IMR-90 (cell line): Measurements from ENCODE around the gene ABHD16B. TPM values are rescaled to one million over a fixed set of nuclear protein-coding genes. Genes with fewer than 3 reads are reported as not detected.
A peak's percentile ranks its signal among the peaks of the same experiment; 100 is the strongest.

ENCODE experiments used
- ATAC-seq: fragments of 200-7000 bp; cut with Tn5 transposase; 2 replicates; pipeline ENCODE4 v1.9.1; 2020; ENCODE audit warnings: low read depth, mild to moderate bottlenecking, moderate library complexity
- BruUV-seq: library from RNA; stranded (reverse); fragments of 400-500 nt; replicated peaks from 2 replicates; lab custom pipeline; 2021; lab: Mats Ljungman, UMichigan
- CTCF ChIA-PET: fragments of 300-600 bp; formaldehyde crosslinking; extraction: SDS; loops from one replicate; lab custom pipeline; 2021; ENCODE audit warnings: antibody characterized with exemption; lab: Yijun Ruan, JAX
- POLR2A ChIA-PET: fragments of 300-600 bp; sonication (Branson Sonifier 250); formaldehyde crosslinking; loops from one replicate; lab custom pipeline; 2022; ENCODE audit warnings: antibody characterized with exemption; ENCODE audit not compliant: unreplicated experiment; lab: Charles Lee
- DNase-seq: peaks from one replicate; pipeline ENCODE4 v3.0.0; 2013
- H2AFZ ChIP-seq: replicated peaks from 2 replicates; pipeline ENCODE3; 2013; ENCODE audit warnings: low read length, mild to moderate bottlenecking; ENCODE audit not compliant: poor library complexity
- H2AK5ac ChIP-seq: 2 replicates; pipeline ENCODE4 v1.6.1; 2013; ENCODE audit warnings: low read depth, low read length, inconsistent platforms
- H2AK9ac ChIP-seq: replicated peaks from 2 replicates; pipeline ENCODE3; 2013; ENCODE audit warnings: mild to moderate bottlenecking, low read depth, low read length, moderate library complexity; ENCODE audit not compliant: poor library complexity
- H2BK120ac ChIP-seq: 2 replicates; pipeline ENCODE4 v1.6.1; 2013; ENCODE audit warnings: low read depth, low read length, inconsistent platforms
- H2BK15ac ChIP-seq: 3 replicates; pipeline ENCODE4 v1.6.1; 2013; ENCODE audit warnings: low read depth, low read length, inconsistent platforms
- H2BK20ac ChIP-seq: 2 replicates; pipeline ENCODE4 v1.6.1; 2013; ENCODE audit warnings: low read depth, mild to moderate bottlenecking, inconsistent platforms, low read length, moderate library complexity
- H2BK5ac ChIP-seq: 2 replicates; pipeline ENCODE4 v1.6.1; 2013; ENCODE audit warnings: mild to moderate bottlenecking, low read depth, low read length, inconsistent platforms; ENCODE audit not compliant: poor library complexity, severe bottlenecking
- H3K14ac ChIP-seq: replicated peaks from 2 replicates; pipeline ENCODE4 v1.6.1; 2013; ENCODE audit warnings: low read depth, low read length, inconsistent platforms
- H3K18ac ChIP-seq: 2 replicates; pipeline ENCODE4 v1.6.1; 2013; ENCODE audit warnings: low read depth, low read length, control low read depth
- H3K23ac ChIP-seq: 2 replicates; pipeline ENCODE4 v1.6.1; 2013; ENCODE audit warnings: low read depth, low read length, inconsistent platforms
- H3K27ac ChIP-seq: 2 replicates; pipeline ENCODE4 v1.5.1; 2013; ENCODE audit warnings: mild to moderate bottlenecking, control low read depth, low read length; ENCODE audit not compliant: insufficient read depth
- H3K27me3 ChIP-seq: 2 replicates; pipeline ENCODE4 v1.6.1; 2013; ENCODE audit warnings: low read length; ENCODE audit not compliant: control insufficient read depth, insufficient read depth
- H3K36me3 ChIP-seq: 2 replicates; pipeline ENCODE4 v1.6.1; 2013; ENCODE audit warnings: low read length, mixed read lengths; ENCODE audit not compliant: control insufficient read depth, insufficient read depth
- H3K4ac ChIP-seq: 2 replicates; pipeline ENCODE4 v1.6.1; 2013; ENCODE audit warnings: low read depth, low read length, inconsistent platforms
- H3K4me1 ChIP-seq: 2 replicates; pipeline ENCODE4 v1.6.1; 2013; ENCODE audit warnings: low read length, mixed read lengths; ENCODE audit not compliant: control insufficient read depth, insufficient read depth
- H3K4me2 ChIP-seq: 2 replicates; pipeline ENCODE4 v1.6.1; 2013; ENCODE audit warnings: low read depth, mild to moderate bottlenecking, control low read depth, low read length, moderate library complexity
- H3K4me3 ChIP-seq: 2 replicates; pipeline ENCODE4 v1.5.1; 2013; ENCODE audit warnings: low read depth, mild to moderate bottlenecking, control low read depth, low read length, moderate library complexity; ENCODE audit not compliant: insufficient read depth
- H3K56ac ChIP-seq: 2 replicates; pipeline ENCODE4 v1.6.1; 2013; ENCODE audit warnings: low read length, inconsistent platforms; ENCODE audit not compliant: insufficient read depth; ENCODE audit errors: extremely low read depth
- H3K79me1 ChIP-seq, 2 experiments: 2 replicates each; pipeline ENCODE4 v1.6.1; 2013; ENCODE audit warnings: low read length in 2 of 2, inconsistent platforms in 1 of 2, low read depth in 1 of 2
- H3K9ac ChIP-seq: 2 replicates; pipeline ENCODE4 v1.6.1; 2013; ENCODE audit warnings: low read depth, low read length, control low read depth
- H3K9me1 ChIP-seq: 2 replicates; pipeline ENCODE4 v1.6.1; 2013; ENCODE audit warnings: low read length, inconsistent platforms; ENCODE audit not compliant: insufficient read depth
- H3K9me3 ChIP-seq: 2 replicates; pipeline ENCODE4 v1.6.1; 2013; ENCODE audit warnings: low read length; ENCODE audit not compliant: control insufficient read depth, insufficient read depth
- H4K20me1 ChIP-seq: 2 replicates; pipeline ENCODE4 v1.6.1; 2013; ENCODE audit warnings: low read length, inconsistent platforms; ENCODE audit not compliant: insufficient read depth
- H4K5ac ChIP-seq: 2 replicates; pipeline ENCODE4 v1.6.1; 2013; ENCODE audit warnings: mild to moderate bottlenecking, low read depth, low read length, control low read depth
- H4K8ac ChIP-seq, 2 experiments: 2 replicates each; pipeline ENCODE4 v1.6.1; 2013; ENCODE audit warnings: low read depth in 2 of 2, low read length in 2 of 2, control low read depth in 1 of 2, inconsistent platforms in 1 of 2
- H4K91ac ChIP-seq: 2 replicates; pipeline ENCODE4 v1.6.1; 2013; ENCODE audit warnings: low read depth, low read length, inconsistent platforms; ENCODE audit not compliant: insufficient read depth
- BHLHE40 ChIP-seq: fragments of 150-350 bp; IDR thresholded peaks from 2 replicates; pipeline ENCODE4 v1.6.1; 2016; ENCODE audit warnings: mild to moderate bottlenecking, low read depth, low read length
- MXI1 ChIP-seq: IDR thresholded peaks from 2 replicates; pipeline ENCODE4 v1.6.1; 2012; ENCODE audit warnings: low read depth, mild to moderate bottlenecking, low read length, moderate library complexity, borderline replicate concordance
- POLR2A ChIP-seq: IDR thresholded peaks from 2 replicates; pipeline ENCODE4 v1.6.1; 2012; ENCODE audit warnings: mild to moderate bottlenecking, low read depth, low read length
- RAD21 ChIP-seq: IDR thresholded peaks from 2 replicates; pipeline ENCODE4 v1.6.1; 2012; ENCODE audit warnings: low read length, improper control_type of control experiment
- RCOR1 ChIP-seq: IDR thresholded peaks from 2 replicates; pipeline ENCODE4 v1.6.1; 2012; ENCODE audit warnings: mild to moderate bottlenecking, low read length, improper control_type of control experiment; ENCODE audit not compliant: insufficient replicate concordance
- SMC3 ChIP-seq: fragments of 150-350 bp; IDR thresholded peaks from 2 replicates; pipeline ENCODE4 v1.6.1; 2016; ENCODE audit warnings: low read depth, mild to moderate bottlenecking, antibody characterized with exemption, low read length, moderate library complexity
- WGBS, 2 experiments: methylation state at CpG; one replicate each; pipeline versions ENCODE4 v1.1.5 to v1.1.7; 2013; ENCODE audit warnings: missing lambda C conversion rate in 2 of 2; ENCODE audit not compliant: insufficient read length in 1 of 2; ENCODE audit errors: extremely low coverage in 2 of 2; 5-methylcytosine and 5-hydroxymethylcytosine counted together
- dilution Hi-C: fragments of 300-500 bp; cut with HindIII; formaldehyde crosslinking; loops from one replicate; pipeline ENCODE4 v1.14.3; 2018; ENCODE audit warnings: low sequenced_read_pairs; ENCODE audit not compliant: unreplicated experiment
- in situ Hi-C: fragments of 300-500 bp; cut with MboI; formaldehyde crosslinking; loops from 3 replicates; pipeline ENCODE4 v1.14.3; 2019; ENCODE audit warnings: low sequenced_read_pairs, inconsistent platforms, mixed read lengths
- intact Hi-C: fragments of 100-400 bp; cut with micrococcal nuclease; formaldehyde crosslinking; loops from 2 replicates; pipeline ENCODE4 v1.10.0; 2022
- polyA plus RNA-seq, 3 experiments: library from polyadenylated mRNA; depleted of rRNA; stranded (reverse); fragments of >200 nt; gene quantifications; 2 replicates each; pipeline ENCODE4 v1.2.3, GENCODE V29; 2012; ENCODE audit warnings: low replicate concordance in 1 of 3
- total RNA-seq: library from RNA; depleted of rRNA; stranded (reverse); fragments of >200 nt; gene quantifications from 2 replicates; pipeline ENCODE4 v1.2.3, GENCODE V29; 2012
- TF ChIP-seq, protein P1 (sequence below): fragments of 150-350 bp; IDR thresholded peaks from 2 replicates; pipeline ENCODE4 v1.6.1; 2016; ENCODE audit warnings: low read depth, mild to moderate bottlenecking, low read length, moderate library complexity, borderline replicate concordance
- TF ChIP-seq, protein P2 (sequence below): conservative IDR thresholded peaks from 2 replicates; pipeline ENCODE4 v1.5.1; 2012; ENCODE audit warnings: mild to moderate bottlenecking, low read depth, low read length, improper control_type of control experiment
- TF ChIP-seq, protein P3 (sequence below): fragments of 150-350 bp; IDR thresholded peaks from 2 replicates; pipeline ENCODE4 v1.6.1; 2017; ENCODE audit warnings: mild to moderate bottlenecking, antibody characterized with exemption, low read length, low read depth

Gene ABHD16B
- total and polyA plus RNA-seq, 2 of the 4 experiments (the other 2 are of a cell fraction), result 0.05 TPM; not detected in 1

DNA sequence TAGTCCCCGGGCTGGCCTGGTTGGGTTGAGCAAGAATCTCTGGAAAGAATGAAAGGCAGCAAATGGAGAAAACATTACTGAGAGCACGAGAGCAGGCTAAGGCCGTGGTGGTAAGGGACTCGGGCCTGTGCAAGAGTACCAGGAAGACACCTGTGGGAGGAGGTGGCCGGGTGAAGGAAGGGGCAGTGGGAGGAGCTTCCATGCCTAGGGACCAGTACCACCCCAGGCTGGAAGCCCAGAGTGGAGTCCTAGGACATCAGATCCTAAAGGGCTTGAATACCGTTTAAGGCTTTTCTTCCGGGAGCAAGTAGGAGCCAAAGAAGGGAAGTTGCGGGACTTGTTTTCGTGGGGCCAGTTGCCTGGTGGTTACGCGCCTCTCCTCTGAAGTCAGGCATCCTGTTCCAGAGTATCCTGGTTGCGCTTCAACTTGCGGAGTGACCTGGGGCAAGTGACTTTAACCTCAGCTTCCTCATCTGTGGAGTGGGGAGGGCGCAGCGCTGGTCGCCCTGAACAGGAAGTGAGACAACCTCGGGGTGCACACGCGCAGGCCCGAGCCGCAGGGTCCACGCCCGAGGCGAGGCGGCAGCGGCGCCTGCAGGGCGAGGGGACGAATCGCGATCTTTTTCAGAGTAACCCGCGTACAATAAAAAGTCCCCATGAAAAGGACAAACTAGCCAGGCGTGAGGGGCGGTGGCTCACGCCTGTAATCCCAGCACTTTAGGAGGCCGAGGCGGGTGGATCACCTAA, 2.7 kb downstream of the ABHD16B start:
- Histone ChIP-seq H4K91ac (peak overlapping the region; percentile 71), H3K9ac (peak overlapping the region; percentile 76), H3K18ac (peak overlapping the region; percentile 22), H3K27me3 (no peaks in the 10 kb centered on the region), H3K4me3 (peak overlapping the region; percentile 69), H2BK5ac (peak overlapping the region; percentile 74), H3K9me3 (no peaks in the 10 kb centered on the region), H4K5ac (peak overlapping the region; percentile 82), H3K4ac (peak overlapping the region; percentile 97), H3K4me2 (peak overlapping the region; percentile 79), H2BK20ac (peak overlapping the region; percentile 10; the same call in 1 of the 2 replicates), H3K14ac (peak overlapping the region; percentile 94), H2AK9ac (peak overlapping the region; percentile 94), H3K56ac (peak overlapping the region; percentile 87), H4K8ac (peak overlapping the region; percentile 59 to 100), H3K9me1 (no peaks in the 10 kb centered on the region; the same call in 1 of the 2 replicates), H3K23ac (peak overlapping the region; percentile 93), H3K79me1 (peaks cover 14 to 46% of the 10 kb centered on the region in 2 experiments), H2AFZ (peak overlapping the region; percentile 95), H3K27ac (peak overlapping the region; percentile 86), H2AK5ac (peak overlapping the region; percentile 91), H4K20me1 (peaks cover 6% of the 10 kb centered on the region), H3K4me1 (peaks cover 8% of the 10 kb centered on the region), H2BK15ac (peak overlapping the region; percentile 45; the same call in 1 of the 3 replicates), H2BK120ac (peak overlapping the region; percentile 35; the same call in 1 of the 2 replicates), H3K36me3 (peaks cover 13% of the 10 kb centered on the region)
- TSS peak; percentile 31 for BruUV-seq
- in situ Hi-C loops, result loop anchor here (10.0 kb wide), 2 partner anchors 159 to 329 kb away; partner anchors contain the start of genes ARFRP1, PTK6 and ZGPAT
- WGBS, 2 experiments, result 22% methylated on average over 10 of the region's 38 CpGs; no CpG with 5 or more reads in 1 of the 2 experiments
- intact Hi-C loops, result loop anchor here (1.0 to 2.0 kb wide), 4 partner anchors 34 to 157 kb away; partner anchors contain the start of gene ARFRP1
- CTCF ChIA-PET, result interaction anchor here (0.9 to 1.0 kb wide), 2 partner anchors 9 to 326 kb away, joined by 3 read pairs; no protein-coding TSS in a partner anchor
- ATAC-seq (peak; percentile 65), DNase-seq (peak; percentile 78)
- dilution Hi-C loops, result no loop called here
- TF ChIP-seq MXI1 (peak; percentile 83), BHLHE40 (peak; percentile 63; the same call in 1 of the 2 replicates), POLR2A (no peak; the same call in 1 of the 2 replicates), SMC3 (peak; percentile 78), RAD21 (peak; percentile 92), RCOR1 (peak; percentile 28)
- TF ChIP-seq, protein P1, sequence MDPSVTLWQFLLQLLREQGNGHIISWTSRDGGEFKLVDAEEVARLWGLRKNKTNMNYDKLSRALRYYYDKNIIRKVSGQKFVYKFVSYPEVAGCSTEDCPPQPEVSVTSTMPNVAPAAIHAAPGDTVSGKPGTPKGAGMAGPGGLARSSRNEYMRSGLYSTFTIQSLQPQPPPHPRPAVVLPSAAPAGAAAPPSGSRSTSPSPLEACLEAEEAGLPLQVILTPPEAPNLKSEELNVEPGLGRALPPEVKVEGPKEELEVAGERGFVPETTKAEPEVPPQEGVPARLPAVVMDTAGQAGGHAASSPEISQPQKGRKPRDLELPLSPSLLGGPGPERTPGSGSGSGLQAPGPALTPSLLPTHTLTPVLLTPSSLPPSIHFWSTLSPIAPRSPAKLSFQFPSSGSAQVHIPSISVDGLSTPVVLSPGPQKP, result no peak
- TF ChIP-seq, protein P2, sequence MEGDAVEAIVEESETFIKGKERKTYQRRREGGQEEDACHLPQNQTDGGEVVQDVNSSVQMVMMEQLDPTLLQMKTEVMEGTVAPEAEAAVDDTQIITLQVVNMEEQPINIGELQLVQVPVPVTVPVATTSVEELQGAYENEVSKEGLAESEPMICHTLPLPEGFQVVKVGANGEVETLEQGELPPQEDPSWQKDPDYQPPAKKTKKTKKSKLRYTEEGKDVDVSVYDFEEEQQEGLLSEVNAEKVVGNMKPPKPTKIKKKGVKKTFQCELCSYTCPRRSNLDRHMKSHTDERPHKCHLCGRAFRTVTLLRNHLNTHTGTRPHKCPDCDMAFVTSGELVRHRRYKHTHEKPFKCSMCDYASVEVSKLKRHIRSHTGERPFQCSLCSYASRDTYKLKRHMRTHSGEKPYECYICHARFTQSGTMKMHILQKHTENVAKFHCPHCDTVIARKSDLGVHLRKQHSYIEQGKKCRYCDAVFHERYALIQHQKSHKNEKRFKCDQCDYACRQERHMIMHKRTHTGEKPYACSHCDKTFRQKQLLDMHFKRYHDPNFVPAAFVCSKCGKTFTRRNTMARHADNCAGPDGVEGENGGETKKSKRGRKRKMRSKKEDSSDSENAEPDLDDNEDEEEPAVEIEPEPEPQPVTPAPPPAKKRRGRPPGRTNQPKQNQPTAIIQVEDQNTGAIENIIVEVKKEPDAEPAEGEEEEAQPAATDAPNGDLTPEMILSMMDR, result peak; percentile 89
- TF ChIP-seq, protein P3, sequence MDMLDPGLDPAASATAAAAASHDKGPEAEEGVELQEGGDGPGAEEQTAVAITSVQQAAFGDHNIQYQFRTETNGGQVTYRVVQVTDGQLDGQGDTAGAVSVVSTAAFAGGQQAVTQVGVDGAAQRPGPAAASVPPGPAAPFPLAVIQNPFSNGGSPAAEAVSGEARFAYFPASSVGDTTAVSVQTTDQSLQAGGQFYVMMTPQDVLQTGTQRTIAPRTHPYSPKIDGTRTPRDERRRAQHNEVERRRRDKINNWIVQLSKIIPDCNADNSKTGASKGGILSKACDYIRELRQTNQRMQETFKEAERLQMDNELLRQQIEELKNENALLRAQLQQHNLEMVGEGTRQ, result peak; percentile 7; the same call in 1 of the 2 replicates
- POLR2A ChIA-PET, result no interaction called here
